ENCODE results near the gene FCAMR. TPM values are rescaled to one million over a fixed set of nuclear protein-coding genes. Genes with fewer than 3 reads are reported as not detected.

The FCAMR gene
- total and polyA plus RNA-seq, 2 of the 4 experiments (the other 2 are of a cell fraction) = not detected

- no peaks in the 10 kb centered on the region for H3K79me1 ChIP-seq (ENCODE audit: low read depth in 1 of 2, low read length in 2 of 2)
- CTCF ChIA-PET = no interaction called here
These were observed 32.8 kb downstream of the FCAMR start for GRCh38 chr1:206937425-206937824.

More at GRCh38 chr1:206937425-206937824, 32.8 kb downstream of the FCAMR start:
- no peak overlapping the region for H3K56ac ChIP-seq (ENCODE audit: extremely low read depth, insufficient read depth, low read length)
- no peak overlapping the region for H3K4me2 ChIP-seq (ENCODE audit: low read depth, low read length)
- no peak overlapping the region for H3K27ac ChIP-seq (ENCODE audit: insufficient read depth, low read length)
- DNase-seq = no peak
- intact Hi-C loops (cut with micrococcal nuclease) (loop anchor here (5.0 kb wide), 1 partner anchor 140 kb away; no protein-coding TSS in a partner anchor), in situ Hi-C loops (cut with MboI; ENCODE audit: low sequenced_read_pairs) (no loop called here), dilution Hi-C loops (cut with HindIII; ENCODE audit: low sequenced_read_pairs, unreplicated experiment) (no loop called here)
- no peak for TF ChIP-seq FOS (IDR thresholded peaks at IDR 0.05; ENCODE audit: low read depth, low read length)
- TF ChIP-seq ELK1 (IDR thresholded peaks at IDR 0.05; ENCODE audit: borderline replicate concordance, low read depth, low read length) = no peak
- TF ChIP-seq NFE2L2 (IDR thresholded peaks at IDR 0.05; ENCODE audit: low read depth, low read length) = no peak
- no peak for TF ChIP-seq BHLHE40 (IDR thresholded peaks at IDR 0.05; ENCODE audit: low read depth, low read length)
- TF ChIP-seq MXI1 (IDR thresholded peaks at IDR 0.05; ENCODE audit: borderline replicate concordance, low read depth, low read length) = no peak
- TF ChIP-seq CEBPB (IDR thresholded peaks at IDR 0.05; ENCODE audit: low read depth, low read length) = no peak
- no peak for TF ChIP-seq RCOR1 (IDR thresholded peaks at IDR 0.05; ENCODE audit: insufficient replicate concordance, low read length)
- no peak for TF ChIP-seq RAD21 (IDR thresholded peaks at IDR 0.05; ENCODE audit: low read length)
- no peak for TF ChIP-seq RFX5 (IDR thresholded peaks at IDR 0.05; ENCODE audit: low read depth, low read length)
- no peak for TF ChIP-seq CTCF (conservative IDR thresholded peaks at IDR 0.05; ENCODE audit: low read depth, low read length)
- no peak for TF ChIP-seq CHD1 (IDR thresholded peaks at IDR 0.05; ENCODE audit: low read depth, low read length)
- no peak for TF ChIP-seq SMC3 (IDR thresholded peaks at IDR 0.05; ENCODE audit: low read depth, low read length)
- H3K4ac ChIP-seq (ENCODE audit: low read depth, low read length) = no peak overlapping the region
- H4K20me1 ChIP-seq (ENCODE audit: insufficient read depth, low read length) = no peaks in the 10 kb centered on the region
- H3K14ac ChIP-seq (replicated peaks; ENCODE audit: low read depth, low read length) = no peak overlapping the region
- H3K36me3 ChIP-seq (ENCODE audit: control insufficient read depth, insufficient read depth, low read length) = no peaks in the 10 kb centered on the region
- H3K9me3 ChIP-seq (ENCODE audit: control insufficient read depth, insufficient read depth, low read length) = no peaks in the 10 kb centered on the region
- H3K27me3 ChIP-seq (ENCODE audit: control insufficient read depth, insufficient read depth, low read length) = peaks cover 41% of the 10 kb centered on the region
- POLR2A ChIA-PET (ENCODE audit: unreplicated experiment) = no interaction called here
- 79% methylated on average over 2 of the region's 6 CpGs; no CpG with 5 or more reads in 1 of the 2 experiments for WGBS, 2 experiments (ENCODE audit: extremely low coverage in 2 of 2, insufficient read length in 1 of 2)
- ATAC-seq (ENCODE audit: low read depth) = no peak
- no peak overlapping the region for H3K4me3 ChIP-seq (ENCODE audit: insufficient read depth, low read depth, low read length)
- H3K9me1 ChIP-seq (ENCODE audit: insufficient read depth, low read length) = no peaks in the 10 kb centered on the region
- H3K4me1 ChIP-seq (ENCODE audit: control insufficient read depth, insufficient read depth, low read length) = no peaks in the 10 kb centered on the region
- H2AK5ac ChIP-seq (ENCODE audit: low read depth, low read length) = no peak overlapping the region
- no peak overlapping the region for H3K23ac ChIP-seq (ENCODE audit: low read depth, low read length)
- no peak overlapping the region for H2BK120ac ChIP-seq (ENCODE audit: low read depth, low read length)
- H4K8ac ChIP-seq (ENCODE audit: low read depth in 2 of 2, low read length in 2 of 2) = no peak overlapping the region
- H2BK5ac ChIP-seq (ENCODE audit: low read depth, low read length, poor library complexity, severe bottlenecking) = no peak overlapping the region
- H3K18ac ChIP-seq (ENCODE audit: low read depth, low read length) = no peak overlapping the region
- peak overlapping the region; percentile 35 for H2AK9ac ChIP-seq (replicated peaks; ENCODE audit: low read depth, low read length, poor library complexity)
- H2BK15ac ChIP-seq (ENCODE audit: low read depth, low read length) = no peak overlapping the region
- no TSS peak for BruUV-seq (replicated peaks)
- H3K9ac ChIP-seq (ENCODE audit: low read depth, low read length) = no peak overlapping the region
- no peak overlapping the region for H2AFZ ChIP-seq (replicated peaks; ENCODE audit: low read length, poor library complexity)
- H4K91ac ChIP-seq (ENCODE audit: insufficient read depth, low read depth, low read length) = no peak overlapping the region
- no peak overlapping the region for H2BK20ac ChIP-seq (ENCODE audit: low read depth, low read length)
- H4K5ac ChIP-seq (ENCODE audit: low read depth, low read length) = no peak overlapping the region

Data from IMR-90 (cell line).